LNCaP clone FGC (cell line): ENCODE results near the gene ADAMTS2.

ENCODE experiments used
- DNase-seq: peaks from one replicate; pipeline ENCODE4 v3.0.0-alpha.2; 2011; ENCODE audit warnings: low read depth
- H3K4me3 ChIP-seq: 2 replicates; pipeline ENCODE4 v1.5.1; 2011; ENCODE audit warnings: mild to moderate bottlenecking, low read depth, low read length, control low read depth
- TF ChIP-seq, protein P1 (sequence below): IDR thresholded peaks from 2 replicates; pipeline ENCODE4 v1.5.1; 2012; ENCODE audit warnings: mild to moderate bottlenecking; ENCODE audit not compliant: control insufficient read depth, insufficient read depth; ENCODE audit errors: extremely low read depth

Gene ADAMTS2

DNA sequence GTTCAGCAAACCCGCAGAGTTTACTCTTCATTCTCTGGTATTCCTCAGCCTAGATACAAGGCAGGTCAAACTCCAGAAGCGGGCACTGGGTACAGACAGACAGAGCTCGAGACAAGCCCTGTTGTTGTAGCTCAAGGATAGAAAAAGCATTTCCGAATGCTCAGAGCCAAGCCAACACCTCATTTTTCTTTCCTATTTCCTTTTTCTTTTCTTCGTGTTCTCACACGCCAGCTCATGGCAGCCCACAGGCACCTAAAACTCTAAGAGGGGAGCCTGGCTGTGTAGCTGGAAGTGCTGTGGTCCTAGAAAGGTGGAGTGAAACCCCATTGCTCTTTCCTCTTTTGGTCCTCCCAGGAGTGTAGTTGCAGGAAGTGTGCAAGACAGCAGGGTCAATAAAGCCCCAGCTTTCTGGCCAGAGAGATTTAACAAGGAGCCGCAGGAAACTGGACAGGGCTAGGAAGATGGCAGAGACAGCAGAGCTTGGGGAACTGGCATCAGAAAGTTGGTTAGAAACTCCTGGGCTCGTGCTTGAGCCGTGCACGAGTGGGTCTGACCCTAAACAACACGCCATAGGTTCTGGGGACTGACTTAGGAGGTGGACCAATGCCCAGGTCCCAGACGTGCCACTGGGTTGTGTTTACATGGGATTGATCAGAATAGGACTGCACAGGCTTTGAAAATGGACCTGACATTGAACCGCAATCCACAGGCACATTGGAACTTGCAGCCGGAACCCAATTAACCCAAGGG, 41.6 kb downstream of the ADAMTS2 start:
- no peak for DNase-seq
- TF ChIP-seq, protein P1, sequence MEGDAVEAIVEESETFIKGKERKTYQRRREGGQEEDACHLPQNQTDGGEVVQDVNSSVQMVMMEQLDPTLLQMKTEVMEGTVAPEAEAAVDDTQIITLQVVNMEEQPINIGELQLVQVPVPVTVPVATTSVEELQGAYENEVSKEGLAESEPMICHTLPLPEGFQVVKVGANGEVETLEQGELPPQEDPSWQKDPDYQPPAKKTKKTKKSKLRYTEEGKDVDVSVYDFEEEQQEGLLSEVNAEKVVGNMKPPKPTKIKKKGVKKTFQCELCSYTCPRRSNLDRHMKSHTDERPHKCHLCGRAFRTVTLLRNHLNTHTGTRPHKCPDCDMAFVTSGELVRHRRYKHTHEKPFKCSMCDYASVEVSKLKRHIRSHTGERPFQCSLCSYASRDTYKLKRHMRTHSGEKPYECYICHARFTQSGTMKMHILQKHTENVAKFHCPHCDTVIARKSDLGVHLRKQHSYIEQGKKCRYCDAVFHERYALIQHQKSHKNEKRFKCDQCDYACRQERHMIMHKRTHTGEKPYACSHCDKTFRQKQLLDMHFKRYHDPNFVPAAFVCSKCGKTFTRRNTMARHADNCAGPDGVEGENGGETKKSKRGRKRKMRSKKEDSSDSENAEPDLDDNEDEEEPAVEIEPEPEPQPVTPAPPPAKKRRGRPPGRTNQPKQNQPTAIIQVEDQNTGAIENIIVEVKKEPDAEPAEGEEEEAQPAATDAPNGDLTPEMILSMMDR, result no peak
- H3K4me3 ChIP-seq, result no peak overlapping the region

DNA sequence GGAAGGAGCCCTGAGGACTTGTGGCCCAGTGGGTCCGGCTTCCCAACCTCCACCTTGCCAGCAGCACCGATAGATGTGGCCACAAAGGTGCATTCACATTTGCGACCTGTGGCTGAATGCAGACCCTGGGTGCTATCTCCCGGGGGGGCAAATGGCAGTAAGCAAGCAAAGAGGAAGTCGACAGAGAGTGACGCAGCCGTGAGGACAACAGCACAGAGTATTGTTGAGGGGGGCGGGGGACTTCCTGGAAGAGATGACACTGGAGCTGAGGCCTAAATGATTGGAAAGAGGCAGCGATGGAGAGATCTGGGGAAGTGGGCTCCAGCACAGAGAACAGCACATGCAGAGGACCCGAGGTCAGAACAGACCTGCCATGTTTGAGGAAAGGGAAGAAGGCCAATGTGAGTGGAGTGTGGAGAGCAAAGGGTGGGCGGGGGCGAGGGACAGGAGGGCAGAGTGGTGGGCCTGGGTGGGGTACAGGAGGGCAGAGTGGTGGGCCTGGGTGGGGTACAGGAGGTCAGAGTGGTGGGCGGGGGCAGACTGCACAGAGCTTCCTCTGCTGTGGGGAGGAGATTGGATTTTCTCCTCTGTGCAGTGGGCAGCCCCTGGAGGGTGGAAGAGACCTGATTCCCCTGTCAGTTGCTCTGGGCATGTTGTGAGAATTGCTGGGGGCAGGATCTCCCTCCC, 42.6 kb downstream of the ADAMTS2 start:
- TF ChIP-seq, protein P1, result no peak
- no peak for DNase-seq
- H3K4me3 ChIP-seq, result no peak overlapping the region

DNA sequence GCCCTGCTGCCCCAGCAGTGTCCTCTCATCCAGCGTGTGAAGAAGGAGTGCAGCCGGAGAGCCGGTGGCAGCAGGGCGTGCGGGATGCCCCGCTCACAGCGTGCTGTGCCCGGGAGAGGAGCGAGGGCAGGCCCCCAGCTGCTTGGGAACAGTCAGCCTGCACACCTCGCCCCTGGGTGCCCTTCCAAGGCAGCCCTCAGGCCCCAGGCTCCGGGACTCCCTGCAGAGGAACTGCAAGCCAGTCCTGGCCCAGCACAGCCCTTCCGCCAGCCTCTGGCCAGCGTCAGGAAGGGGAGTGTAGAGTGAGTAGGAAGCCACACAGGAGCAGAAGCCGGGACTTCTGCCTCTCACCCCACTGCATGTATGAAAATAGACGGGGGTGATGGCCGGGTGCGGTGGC, 43.5 kb downstream of the ADAMTS2 start:
- DNase-seq, result no peak
- H3K4me3 ChIP-seq, result no peak overlapping the region
- TF ChIP-seq, protein P1, result no peak

DNA sequence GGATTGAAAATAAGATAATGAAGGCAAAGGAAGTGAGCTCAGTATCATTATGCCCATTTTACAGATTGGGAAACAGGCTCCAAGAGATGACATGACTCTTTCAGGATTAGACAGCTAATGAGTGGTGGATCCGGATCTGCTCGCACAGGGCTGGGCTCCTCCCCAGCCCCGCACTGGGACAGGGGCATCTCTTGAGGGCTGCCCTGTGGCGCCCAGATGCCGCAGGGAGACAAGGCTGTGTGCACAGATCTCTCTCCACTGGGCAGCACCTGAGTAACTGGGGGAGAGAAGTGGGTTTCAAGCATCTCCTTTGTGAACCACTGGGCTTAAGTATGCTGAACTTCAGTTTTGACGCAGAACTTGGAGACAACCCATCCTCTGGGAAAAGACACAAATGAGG, 43.9 kb downstream of the ADAMTS2 start:
- no peak for DNase-seq
- H3K4me3 ChIP-seq, result no peak overlapping the region
- TF ChIP-seq, protein P1, result no peak

DNA sequence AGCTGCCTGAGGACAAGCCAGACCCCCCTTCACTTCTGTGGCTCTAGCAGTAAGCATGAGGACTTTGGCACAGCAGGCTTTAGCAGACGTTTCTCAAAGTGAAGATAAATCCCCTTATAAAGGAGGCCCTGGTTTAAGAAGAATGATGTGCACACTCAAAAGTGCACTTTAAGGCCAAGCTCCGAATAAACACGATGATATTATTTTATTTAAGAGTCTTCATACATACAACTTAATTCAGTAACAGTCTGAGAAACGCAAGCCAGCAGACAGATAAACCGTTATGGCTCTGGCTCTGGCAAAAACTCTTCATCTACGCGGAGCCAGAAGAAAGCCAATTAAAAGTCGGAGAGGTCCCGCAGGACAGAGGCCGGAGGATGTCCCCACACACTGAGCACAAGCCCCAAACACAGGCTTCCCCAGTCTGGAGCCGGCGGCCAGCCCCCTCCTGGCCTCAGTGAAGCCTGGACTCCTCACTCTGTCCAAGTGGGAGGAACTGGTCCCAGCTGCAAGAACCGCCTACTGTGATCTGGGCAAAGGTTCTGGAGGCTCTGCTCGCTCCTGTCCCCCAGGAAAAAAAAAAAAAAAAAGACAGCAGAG, 44.6 kb downstream of the ADAMTS2 start:
- no peak for DNase-seq
- TF ChIP-seq, protein P1, result no peak
- H3K4me3 ChIP-seq, result no peak overlapping the region

DNA sequence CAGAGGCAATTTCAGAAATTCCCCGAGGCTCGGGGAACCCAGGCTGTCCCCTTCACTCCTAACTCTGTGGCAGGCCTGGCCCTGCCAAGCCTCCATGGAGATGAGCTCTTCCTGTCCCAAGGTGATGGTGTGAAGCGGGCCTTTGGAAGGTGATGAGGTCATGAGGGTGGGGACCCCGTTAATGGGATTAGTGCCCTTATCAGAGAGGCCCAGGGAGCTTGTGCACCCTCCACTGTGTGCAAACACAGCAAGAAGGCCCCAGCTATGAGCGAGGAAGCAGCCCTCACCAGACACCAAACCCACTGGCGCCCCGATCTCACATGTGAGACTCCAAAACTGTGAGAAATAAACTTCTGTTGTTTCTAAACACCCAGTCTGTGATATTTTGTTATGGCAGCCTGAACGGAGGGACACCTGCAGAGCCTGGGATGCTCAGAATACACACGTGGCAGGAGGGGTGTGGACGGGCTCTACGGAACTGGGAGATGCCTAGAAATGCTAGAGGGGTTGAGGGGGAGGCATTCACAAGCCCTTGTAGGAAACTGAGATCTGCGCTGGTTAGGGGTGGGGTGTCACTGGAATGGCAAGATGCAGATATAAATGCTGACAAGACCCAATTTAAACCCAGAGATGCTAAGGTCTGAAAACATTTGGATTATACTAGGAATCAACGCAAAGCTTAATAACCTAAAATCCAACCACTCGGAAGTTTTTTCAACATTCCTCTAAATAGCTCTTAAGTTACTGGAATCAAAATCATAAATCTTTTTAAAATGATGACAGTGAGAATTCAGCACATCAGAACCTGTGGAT, 46.9 kb downstream of the ADAMTS2 start:
- TF ChIP-seq, protein P1, result no peak
- no peak for DNase-seq
- no peak overlapping the region for H3K4me3 ChIP-seq
